ENCODE data around the gene MRPS18C. TPM values are rescaled to one million over a fixed set of nuclear protein-coding genes. Genes with fewer than 3 reads are reported as not detected.

MRPS18C gene
- total and polyA plus RNA-seq, 9 of the 15 experiments (the other 6 are each of a cell fraction or from before 2014, with no cell fraction given), result 54.3 to 390 (median 138) TPM

GRCh38 chr4:83455281-83456183, at the start of gene MRPS18C, which contains the start of gene HELQ (continued):
- TF ChIP-seq ILF3 (IDR thresholded peaks at IDR 0.05; ENCODE audit: borderline replicate concordance), result no peak
- TF ChIP-seq EP400 (IDR thresholded peaks at IDR 0.05), result peak; percentile 89
- TF ChIP-seq ZBTB34 (CRISPR knock-in tag; IDR thresholded peaks at IDR 0.05), result no peak
- TF ChIP-seq HCFC1 (IDR thresholded peaks at IDR 0.05; ENCODE audit: low read depth, low read length), result peak; percentile 90
- TF ChIP-seq, protein P1, sequence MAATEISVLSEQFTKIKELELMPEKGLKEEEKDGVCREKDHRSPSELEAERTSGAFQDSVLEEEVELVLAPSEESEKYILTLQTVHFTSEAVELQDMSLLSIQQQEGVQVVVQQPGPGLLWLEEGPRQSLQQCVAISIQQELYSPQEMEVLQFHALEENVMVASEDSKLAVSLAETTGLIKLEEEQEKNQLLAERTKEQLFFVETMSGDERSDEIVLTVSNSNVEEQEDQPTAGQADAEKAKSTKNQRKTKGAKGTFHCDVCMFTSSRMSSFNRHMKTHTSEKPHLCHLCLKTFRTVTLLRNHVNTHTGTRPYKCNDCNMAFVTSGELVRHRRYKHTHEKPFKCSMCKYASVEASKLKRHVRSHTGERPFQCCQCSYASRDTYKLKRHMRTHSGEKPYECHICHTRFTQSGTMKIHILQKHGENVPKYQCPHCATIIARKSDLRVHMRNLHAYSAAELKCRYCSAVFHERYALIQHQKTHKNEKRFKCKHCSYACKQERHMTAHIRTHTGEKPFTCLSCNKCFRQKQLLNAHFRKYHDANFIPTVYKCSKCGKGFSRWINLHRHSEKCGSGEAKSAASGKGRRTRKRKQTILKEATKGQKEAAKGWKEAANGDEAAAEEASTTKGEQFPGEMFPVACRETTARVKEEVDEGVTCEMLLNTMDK (IDR thresholded peaks at IDR 0.05; ENCODE audit: borderline replicate concordance, insufficient read depth, low read depth, low read length, poor library complexity, severe bottlenecking), result no peak
- peak; percentile 32; the same call in 1 of the 2 replicates for TF ChIP-seq NFATC3 (IDR thresholded peaks at IDR 0.05)
- no peak for TF ChIP-seq ZNF518B (CRISPR knock-in tag; IDR thresholded peaks at IDR 0.05)
- TF ChIP-seq FOXM1 (IDR thresholded peaks at IDR 0.05; ENCODE audit: low read depth), result peak; percentile 71
- no peak; the same call in 1 of the 2 replicates for TF ChIP-seq FOXM1 (CRISPR knock-in tag; IDR thresholded peaks at IDR 0.05; ENCODE audit: low read depth)
- TF ChIP-seq SMARCE1 (IDR thresholded peaks at IDR 0.05), result no peak
- TF ChIP-seq POLR2AphosphoS2 (IDR thresholded peaks at IDR 0.05; ENCODE audit: low read length), result peak; percentile 97
- TF ChIP-seq NR2C2 (CRISPR knock-in tag; IDR thresholded peaks at IDR 0.05), result no peak
- TF ChIP-seq NR2C2 (tag; IDR thresholded peaks at IDR 0.05), result peak; percentile 77
- TF ChIP-seq HMGN3 (IDR thresholded peaks at IDR 0.05; ENCODE audit: borderline replicate concordance, extremely low read depth, insufficient read length, low read depth, low read length), result no peak
- peak in 1 of 2 experiments; percentile 89; a peak in 2 of 4 replicates for TF ChIP-seq BCLAF1 (IDR thresholded peaks at IDR 0.05; ENCODE audit: borderline replicate concordance in 1 of 2, control insufficient read depth in 1 of 2, low read depth in 2 of 2, low read length in 1 of 2)
- peak; percentile 34; the same call in 1 of the 2 replicates for TF ChIP-seq MEF2D (tag; conservative IDR thresholded peaks at IDR 0.05; ENCODE audit: low read depth)
